IPS-NIHi11 (cell line): Measurements from ENCODE around the gene PIEZO1.
A peak's percentile ranks its signal among the peaks of the same experiment; 100 is the strongest.

ENCODE experiments used
- DNase-seq: peaks from one replicate; pipeline ENCODE4 v3.0.0; 2012; ENCODE audit warnings: mixed read lengths, low spot score

PIEZO1 gene

GRCh38 chr16:88733630-88734360 lies 51.2 kb downstream of the PIEZO1 start:
- DNase-seq: no peak

GRCh38 chr16:88732961-88733294 lies 52.1 kb downstream of the PIEZO1 start:
- DNase-seq: no peak

- DNase-seq: no peak
Observed at GRCh38 chr16:88732172-88732960, 52.7 kb downstream of the PIEZO1 start.

- peak; percentile 77 for DNase-seq
Observed at GRCh38 chr16:88731699-88732098, 53.3 kb downstream of the PIEZO1 start.

- no peak for DNase-seq
Observed at GRCh38 chr16:88730632-88731607, 54.1 kb downstream of the PIEZO1 start.

DNA sequence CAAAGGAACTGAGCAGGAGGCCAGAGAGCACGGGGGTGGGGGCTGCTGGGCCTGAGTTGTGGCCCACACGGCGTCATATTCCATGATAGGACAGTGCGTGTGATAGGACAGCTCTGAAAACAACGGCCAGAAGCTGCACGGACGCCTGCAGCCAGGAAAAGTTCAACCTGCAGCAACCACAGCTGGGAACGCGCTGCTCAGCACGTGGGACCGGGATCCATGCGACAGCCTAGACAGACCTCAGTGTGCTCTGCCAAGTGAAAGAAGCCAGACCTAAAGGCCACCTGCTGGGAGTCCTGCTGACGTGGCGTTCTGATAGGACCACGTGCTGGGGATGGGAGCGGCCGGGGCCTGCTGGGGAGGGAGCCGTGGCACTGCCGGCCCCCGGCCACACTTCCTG lies 57.1 kb downstream of the PIEZO1 start:
- no peak for DNase-seq

- DNase-seq: no peak
Observed at GRCh38 chr16:88726981-88727380, 58.0 kb downstream of the PIEZO1 start.

DNA sequence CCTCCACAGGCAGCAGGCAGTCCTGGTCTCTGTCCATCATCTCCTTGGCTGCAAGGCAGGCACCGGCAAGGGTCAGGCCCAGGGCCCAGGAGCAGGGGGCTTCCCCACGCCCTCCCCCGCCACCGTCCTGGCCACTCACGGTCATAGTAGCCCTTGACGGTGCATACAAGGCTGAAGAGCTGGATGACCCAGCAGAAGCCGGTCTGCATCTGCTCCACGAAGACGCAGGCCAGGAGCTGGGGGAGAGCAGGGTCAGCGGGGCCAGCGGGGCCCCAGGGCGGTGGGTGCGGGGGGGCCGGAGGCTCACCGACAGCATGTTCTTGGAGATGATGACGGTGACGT lies 58.6 kb downstream of the PIEZO1 start:
- DNase-seq: no peak

DNA sequence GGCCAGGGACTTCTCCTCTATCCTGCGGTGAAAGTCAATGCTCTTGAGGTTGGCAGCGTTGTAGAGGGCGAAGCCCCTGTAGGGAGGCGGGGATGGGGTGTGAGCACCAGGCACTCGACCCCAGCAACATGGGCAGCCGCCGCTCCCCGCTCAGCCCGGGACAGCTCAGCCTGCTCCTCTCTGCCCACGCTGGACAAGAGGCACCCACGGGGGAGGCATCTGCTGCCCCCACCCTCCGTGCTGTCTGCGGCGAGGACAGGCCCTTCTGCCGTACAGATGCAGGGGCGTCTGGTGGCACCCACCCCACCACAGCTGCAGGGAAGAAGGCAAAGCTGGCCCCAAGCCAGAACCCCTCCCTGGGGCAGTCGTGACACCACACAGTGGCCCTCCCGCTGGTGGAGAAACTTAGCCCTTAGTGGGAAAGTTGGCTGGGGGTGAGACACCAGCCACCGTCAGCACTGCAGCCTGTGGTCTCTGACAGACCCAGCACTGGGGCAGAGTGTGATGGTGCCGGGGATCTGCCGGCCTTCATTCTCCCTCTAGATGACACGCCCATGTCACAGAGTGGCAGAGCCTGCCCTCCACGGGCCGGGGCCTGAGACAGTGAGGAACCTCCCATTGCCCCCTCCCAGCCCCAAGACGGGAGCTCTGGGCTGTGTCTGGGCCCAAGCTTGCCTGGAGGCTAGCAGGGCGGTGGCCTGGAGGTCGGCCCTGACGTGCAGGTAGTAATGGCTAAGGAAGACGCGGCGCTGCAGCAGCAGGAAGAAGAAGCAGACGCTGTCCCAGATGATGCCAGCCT lies 59.2 kb downstream of the PIEZO1 start:
- DNase-seq: no peak

GRCh38 chr16:88724855-88725555 lies 60.0 kb downstream of the PIEZO1 start:
- no peak for DNase-seq

- DNase-seq: no peak
Observed at GRCh38 chr16:88723911-88724310, 61.1 kb downstream of the PIEZO1 start.

GRCh38 chr16:88723507-88723887 lies 61.5 kb downstream of the PIEZO1 start:
- no peak for DNase-seq

GRCh38 chr16:88722784-88723506 lies 62.1 kb downstream of the PIEZO1 start:
- peak; percentile 70 for DNase-seq

DNA sequence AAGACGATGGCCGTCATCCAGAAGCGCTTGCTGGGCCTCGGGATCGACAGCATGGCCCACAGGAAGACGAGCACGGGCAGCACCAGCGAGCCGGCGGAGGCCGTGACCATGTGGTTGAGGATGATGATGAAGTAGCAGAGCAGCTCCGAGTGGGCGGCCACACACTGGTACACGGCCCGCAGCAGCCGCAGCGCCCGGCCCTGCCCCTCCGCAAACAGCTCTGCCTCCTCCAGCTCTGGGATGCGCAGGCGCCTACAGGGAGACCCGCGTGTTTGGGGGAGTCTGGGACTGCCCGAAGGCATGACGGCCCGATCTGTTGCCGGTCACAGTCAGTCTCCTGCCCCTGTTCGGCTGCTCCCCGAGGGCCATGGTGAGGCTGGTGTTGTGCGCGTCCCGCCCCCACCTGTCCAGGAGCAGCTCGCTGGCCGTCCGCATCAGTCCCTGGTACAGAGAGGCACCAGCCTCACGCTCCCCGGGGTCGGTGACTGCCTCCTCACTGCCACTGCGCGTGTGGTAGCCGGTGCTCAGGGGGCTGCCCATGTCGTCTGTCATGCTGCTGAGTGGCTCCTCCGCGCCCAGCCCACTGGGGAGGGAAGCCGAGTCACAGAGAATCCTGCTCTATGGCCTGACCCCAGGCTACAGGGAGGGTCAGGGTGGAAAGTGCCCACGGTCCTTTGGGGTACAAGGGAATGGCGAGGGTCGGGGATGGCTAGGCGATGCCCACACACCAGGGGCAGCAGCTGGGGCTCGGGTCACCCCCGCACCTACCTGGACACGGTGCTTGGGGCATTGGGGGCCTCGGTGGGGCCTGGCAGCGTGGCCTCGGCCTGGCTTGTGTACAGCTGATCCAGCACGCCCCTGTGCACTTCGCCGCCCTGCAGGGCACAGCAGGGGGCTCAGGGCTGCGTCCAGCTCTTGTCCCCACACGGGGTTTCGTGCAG lies 62.9 kb downstream of the PIEZO1 start:
- DNase-seq: no peak

- DNase-seq: no peak
Observed at GRCh38 chr16:88721236-88721635, 63.8 kb downstream of the PIEZO1 start.

- no peak for DNase-seq
Observed at GRCh38 chr16:88720396-88720970, 64.5 kb downstream of the PIEZO1 start.

DNA sequence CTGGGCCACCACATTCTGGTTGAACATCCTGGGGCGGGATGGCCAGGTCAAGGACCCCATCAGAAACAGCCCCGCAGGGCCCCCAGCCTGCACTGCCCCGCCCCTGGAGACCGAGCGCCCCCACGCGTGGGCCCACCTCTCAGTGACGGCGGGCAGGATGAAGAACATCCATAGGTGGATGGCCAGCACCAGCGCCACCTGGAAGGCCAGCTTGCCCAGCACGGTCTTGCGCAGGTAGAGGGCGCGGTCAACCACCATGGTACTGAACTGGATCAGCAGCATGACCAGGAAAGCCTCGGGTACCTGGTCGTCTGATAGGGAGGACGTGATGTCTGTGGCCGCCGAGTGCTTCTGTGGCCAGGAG lies 65.1 kb downstream of the PIEZO1 start:
- DNase-seq: no peak

GRCh38 chr16:88719267-88719932 lies 65.6 kb downstream of the PIEZO1 start:
- no peak for DNase-seq
